Measurements from ENCODE around the gene BOLL. TPM values are rescaled to one million over a fixed set of nuclear protein-coding genes. Genes with fewer than 3 reads are reported as not detected.
"Not testable (repeated sequence)": the region's sequence is repeated elsewhere in the genome, so short reads cannot be mapped to it uniquely, and the experiment has no call there.

The BOLL gene
- total RNA-seq (2014; rRNA removed; shearing (Covaris generic)), result not detected in 2 replicates

- in situ Hi-C loops (cut with HindIII; ENCODE audit: low sequenced_read_pairs), result no loop called here
- no peak for DNase-seq (ENCODE audit: low spot score)
Measured at GRCh38 chr2:197784956-197785941, at the start of gene BOLL. Gene BOLL, minus strand, starts transcription at chr2:197785319. Its CDS starts 3,469 bp downstream, at chr2:197781850.

- in situ Hi-C loops (cut with HindIII; ENCODE audit: low sequenced_read_pairs); DNase-seq (ENCODE audit: low spot score): not testable (repeated sequence)
Measured at GRCh38 chr2:197834771-197835170, 49.7 kb upstream of the BOLL start.

DNA sequence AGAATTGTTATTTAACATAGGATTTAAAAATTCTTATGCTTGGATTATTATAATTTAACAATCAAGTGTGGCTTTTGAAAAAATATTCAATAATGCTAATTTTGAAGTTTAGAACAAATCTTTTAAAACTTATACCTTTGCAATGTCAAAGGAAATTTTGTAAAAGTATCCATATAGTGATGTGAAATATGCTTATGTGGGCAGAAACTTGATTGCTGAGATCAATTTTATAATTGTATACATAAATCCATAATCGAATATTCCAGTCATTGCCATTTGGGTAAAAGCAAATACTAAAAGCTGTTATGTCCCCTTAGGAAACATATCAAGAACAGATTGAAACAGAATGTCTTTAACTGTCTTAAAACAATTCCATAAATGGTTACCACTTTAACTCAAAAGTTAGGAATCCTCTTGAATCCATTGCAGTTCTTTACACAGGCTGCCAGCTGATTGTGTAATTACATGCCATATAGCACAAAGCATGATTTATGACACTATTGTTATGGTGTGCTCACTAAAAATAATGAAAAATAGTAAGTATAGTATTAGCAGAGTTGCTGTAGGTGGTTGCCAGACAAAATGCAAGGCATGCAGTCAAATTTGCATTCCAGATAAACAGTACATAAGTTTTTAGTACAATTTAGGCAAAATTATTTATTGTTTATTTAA lies 43.5 kb upstream of the BOLL start:
- in situ Hi-C loops (cut with HindIII; ENCODE audit: low sequenced_read_pairs), result no loop called here

DNA sequence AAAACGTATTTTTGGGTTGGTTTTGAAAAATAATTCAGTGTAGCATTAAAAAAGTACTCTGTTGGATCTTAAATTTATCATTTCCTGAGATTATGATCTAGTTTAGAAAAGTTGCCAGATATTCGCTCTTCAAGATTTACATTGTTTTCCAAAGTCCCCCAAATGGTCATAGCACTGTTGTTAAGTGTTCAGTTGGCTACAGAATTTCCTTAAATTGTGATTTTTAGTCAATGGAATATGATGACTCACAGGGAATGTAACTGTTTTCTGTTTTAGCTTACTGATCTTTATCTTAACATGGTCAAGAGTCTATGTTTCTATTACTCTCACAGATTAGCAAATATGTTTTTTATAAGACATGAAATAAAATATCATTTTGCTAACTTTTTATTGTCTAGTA lies 42.5 kb upstream of the BOLL start:
- in situ Hi-C loops (cut with HindIII; ENCODE audit: low sequenced_read_pairs), result no loop called here
- no peak for DNase-seq (ENCODE audit: low spot score)

More for the DNA sequence above, 43.5 kb upstream of the BOLL start:
- DNase-seq (ENCODE audit: low spot score), result no peak

DNA sequence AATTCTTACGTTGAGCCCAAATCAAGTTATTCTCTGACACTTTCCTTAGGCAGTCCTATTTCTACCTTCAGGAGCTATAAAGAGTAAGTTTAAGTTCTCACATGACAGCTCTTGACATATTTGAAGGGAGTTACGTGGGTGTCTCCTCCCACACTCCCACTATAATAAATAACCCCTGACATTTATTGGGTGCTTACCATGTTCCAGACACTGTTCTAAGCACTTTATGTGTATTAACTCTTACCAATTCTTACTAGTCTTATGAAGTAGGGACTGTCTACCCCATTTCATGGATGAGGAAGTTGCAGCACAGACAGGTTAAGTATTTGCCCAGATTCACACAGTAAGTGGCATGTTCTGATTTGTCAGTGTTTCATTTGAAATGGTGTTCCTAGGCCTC lies 37.2 kb upstream of the BOLL start:
- in situ Hi-C loops (cut with HindIII; ENCODE audit: low sequenced_read_pairs), result no loop called here
- DNase-seq (ENCODE audit: low spot score), result no peak

DNA sequence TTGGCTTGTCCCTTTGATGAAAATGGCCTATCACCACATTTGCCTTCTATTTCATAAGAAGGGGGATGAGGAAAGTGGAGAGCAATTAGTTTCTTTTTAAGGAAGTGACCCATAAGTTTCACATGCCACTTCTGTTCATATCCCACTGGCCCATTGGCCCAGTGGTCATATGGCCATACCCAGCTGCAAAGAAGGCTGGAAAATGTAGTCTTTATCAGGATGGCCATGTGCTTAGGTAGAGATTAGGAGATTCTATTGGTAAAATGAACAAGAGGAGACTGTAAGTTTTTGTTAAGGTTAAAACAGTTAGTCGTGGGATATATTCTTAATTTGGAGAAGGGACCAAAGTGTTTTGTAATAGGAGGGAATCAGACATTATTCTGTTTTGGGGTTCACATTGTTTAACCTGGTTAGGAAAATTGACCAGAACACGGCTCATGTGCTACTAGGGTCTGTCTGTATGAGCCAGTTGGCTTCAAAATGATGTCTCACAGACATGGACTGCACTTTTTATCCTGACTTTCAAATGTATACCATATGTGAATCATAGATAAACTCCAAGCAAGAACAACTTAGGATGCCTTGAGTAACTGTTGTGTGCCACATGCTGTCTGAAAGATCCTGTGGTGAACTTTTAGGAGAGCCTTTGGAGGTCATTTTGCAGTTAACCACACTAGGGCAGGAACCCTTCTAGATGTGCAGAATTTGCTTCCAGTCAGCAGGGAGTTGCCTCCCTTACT lies 36.6 kb upstream of the BOLL start:
- no peak for DNase-seq (ENCODE audit: low spot score)
- in situ Hi-C loops (cut with HindIII; ENCODE audit: low sequenced_read_pairs), result no loop called here

DNA sequence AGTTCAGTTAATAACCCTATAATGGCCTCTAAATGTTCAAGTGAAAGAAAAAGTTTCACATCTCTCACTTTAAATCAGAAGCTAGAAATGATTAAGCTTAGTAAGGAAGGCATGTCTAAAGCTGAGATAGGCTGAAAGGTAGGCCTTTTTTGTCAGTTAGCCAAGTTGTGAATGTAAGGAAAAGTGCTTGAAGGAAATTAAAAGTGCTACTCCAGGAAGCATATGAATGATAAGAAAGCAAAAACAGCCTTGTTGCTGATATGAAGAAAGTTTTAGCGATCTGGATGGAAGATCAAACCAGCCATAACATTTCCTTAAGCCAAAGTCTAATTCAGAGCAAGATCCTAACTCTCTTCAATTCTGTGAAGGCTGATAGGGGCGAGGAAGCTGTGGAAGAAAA lies 29.4 kb upstream of the BOLL start:
- DNase-seq (ENCODE audit: low spot score), result no peak
- in situ Hi-C loops (cut with HindIII; ENCODE audit: low sequenced_read_pairs), result no loop called here

GRCh38 chr2:197813093-197813787 lies 28.1 kb upstream of the BOLL start:
- in situ Hi-C loops (cut with HindIII; ENCODE audit: low sequenced_read_pairs), result no loop called here
- no peak for DNase-seq (ENCODE audit: low spot score)

DNA sequence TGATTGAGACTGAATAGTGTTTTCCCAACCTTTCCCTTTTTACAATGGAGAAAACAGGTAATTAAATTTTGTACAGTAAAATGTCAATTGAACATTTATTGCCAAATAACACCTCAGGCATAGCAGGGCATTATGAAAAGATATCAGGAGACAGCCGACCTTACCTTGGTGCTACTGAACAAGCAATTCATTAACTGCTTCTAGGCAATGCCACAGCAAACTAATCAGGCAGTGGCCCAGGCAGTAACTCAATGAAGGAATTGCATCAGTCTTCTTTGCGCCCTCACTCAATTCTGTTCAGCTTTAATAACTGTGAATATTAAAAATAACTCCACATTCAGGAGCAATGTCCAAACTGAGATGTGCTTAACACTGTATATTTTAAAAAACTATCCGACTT lies 25.4 kb upstream of the BOLL start:
- DNase-seq (ENCODE audit: low spot score), result peak; percentile 7
- in situ Hi-C loops (cut with HindIII; ENCODE audit: low sequenced_read_pairs), result no loop called here

DNA sequence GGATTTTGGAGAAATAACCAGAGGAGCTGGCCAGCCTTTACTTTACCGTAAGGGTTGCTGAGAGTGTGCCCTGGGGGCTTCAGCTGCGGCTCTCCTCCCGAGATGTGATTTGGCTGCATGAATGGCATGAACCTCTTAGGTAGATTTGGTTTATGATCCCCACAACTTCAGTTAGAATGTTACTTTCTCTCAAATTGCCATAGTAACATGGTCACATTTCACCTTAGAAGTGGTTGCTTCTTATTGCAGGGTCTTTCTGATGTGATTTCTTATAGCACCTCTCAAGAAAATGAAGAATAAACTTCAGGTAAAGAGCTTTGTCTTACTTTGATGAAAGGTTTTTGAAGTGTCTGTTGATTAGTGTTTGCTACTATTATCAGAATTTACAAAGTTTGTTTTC lies 24.9 kb upstream of the BOLL start:
- peak; percentile 7 for DNase-seq (ENCODE audit: low spot score)
- in situ Hi-C loops (cut with HindIII; ENCODE audit: low sequenced_read_pairs), result no loop called here

DNA sequence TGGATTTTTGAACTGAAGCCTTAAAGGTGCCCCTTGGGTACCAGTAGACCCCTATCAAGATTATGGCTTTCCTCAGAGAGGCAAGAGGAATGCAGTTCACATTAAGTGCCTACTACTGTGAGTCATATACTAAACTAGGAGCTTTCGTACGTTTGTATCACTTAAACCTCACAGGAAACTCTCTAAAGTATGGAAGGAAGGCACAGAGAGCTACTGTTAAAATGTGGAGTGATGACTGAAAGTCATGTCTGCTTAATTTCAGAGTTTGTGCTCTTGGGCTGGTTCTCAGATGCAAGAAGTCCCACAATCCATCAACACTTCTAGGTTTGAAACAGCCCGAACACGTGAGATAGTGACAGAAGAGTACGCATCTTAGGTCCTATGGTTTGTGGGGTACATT lies 23.9 kb upstream of the BOLL start:
- DNase-seq (ENCODE audit: low spot score), result peak; percentile 27
- in situ Hi-C loops (cut with HindIII; ENCODE audit: low sequenced_read_pairs), result no loop called here

- in situ Hi-C loops (cut with HindIII; ENCODE audit: low sequenced_read_pairs), result no loop called here
- peak; percentile 50 for DNase-seq (ENCODE audit: low spot score)
Measured at GRCh38 chr2:197805715-197806633, 20.9 kb upstream of the BOLL start.

GRCh38 chr2:197804758-197805714 lies 19.9 kb upstream of the BOLL start:
- in situ Hi-C loops (cut with HindIII; ENCODE audit: low sequenced_read_pairs), result no loop called here
- no peak for DNase-seq (ENCODE audit: low spot score)

- peak; percentile 92 for DNase-seq (ENCODE audit: low spot score)
- in situ Hi-C loops (cut with HindIII; ENCODE audit: low sequenced_read_pairs), result no loop called here
Measured at GRCh38 chr2:197804049-197804757, 19.1 kb upstream of the BOLL start, which contains the start of gene PLCL1. Gene PLCL1, plus strand, starts transcription at chr2:197804593.

GRCh38 chr2:197803033-197803444 lies 17.9 kb upstream of the BOLL start:
- peak; percentile 71 for DNase-seq (ENCODE audit: low spot score)
- in situ Hi-C loops (cut with HindIII; ENCODE audit: low sequenced_read_pairs), result no loop called here

GRCh38 chr2:197801033-197801432 lies 15.9 kb upstream of the BOLL start:
- DNase-seq (ENCODE audit: low spot score), result no peak
- in situ Hi-C loops (cut with HindIII; ENCODE audit: low sequenced_read_pairs), result no loop called here
